BLaER1 treated with 17β-estradiol and CSF1 and Interleukin-3, amounts not matched to agents 10 nM and 100 nM (cell line): ENCODE measurements around the gene GPD1.

Experiments
- H3K27ac ChIP-seq, 11 experiments: shearing (Covaris generic); formaldehyde crosslinking; 2 replicates each; pipeline ENCODE4 v1.8.1; 2022
- H3K27me3 ChIP-seq, 11 experiments: shearing (Covaris generic); formaldehyde crosslinking; 2 replicates each; pipeline ENCODE4 v1.8.1; 2022
- H3K36me3 ChIP-seq, 11 experiments: shearing (Covaris generic); formaldehyde crosslinking; 2 replicates each; pipeline ENCODE4 v1.8.1; 2022
- H3K4me1 ChIP-seq, 10 experiments: shearing (Covaris generic); formaldehyde crosslinking; 2 replicates each; pipeline ENCODE4 v1.8.1; 2022
- H3K4me2 ChIP-seq, 11 experiments: shearing (Covaris generic); formaldehyde crosslinking; 2 replicates each; pipeline ENCODE4 v1.8.1; 2022
- H3K4me3 ChIP-seq, 10 experiments: shearing (Covaris generic); formaldehyde crosslinking; 2 replicates each; pipeline ENCODE4 v1.8.1; 2022
- H3K9ac ChIP-seq, 11 experiments: shearing (Covaris generic); formaldehyde crosslinking; 2 replicates each; pipeline ENCODE4 v1.8.1; 2022
- H3K9me3 ChIP-seq, 11 experiments: shearing (Covaris generic); formaldehyde crosslinking; replicated peaks in 1 of 11; 2 replicates each; pipeline ENCODE4 v1.8.1; 2022
- H4K20me1 ChIP-seq, 11 experiments: shearing (Covaris generic); formaldehyde crosslinking; 2 replicates each; pipeline ENCODE4 v1.8.1; 2022
- Cebpa-rat ChIP-seq, 11 experiments: shearing (Covaris generic); IDR thresholded peaks; 2 replicates each; pipeline ENCODE4 v1.8.1; 2022

The GPD1 gene

GRCh38 chr12:50103767-50104321, at the start of gene GPD1:
Gene GPD1, plus strand, starts transcription at chr12:50104008. Its CDS starts 43 bp downstream, at chr12:50104051.
- Histone ChIP-seq H3K4me1 (peaks cover 30 to 46% (median 39%) of the 10 kb centered on the region in 10 experiments), H3K9me3 (no peaks in the 10 kb centered on the region), H3K9ac (peak within 1 kb of the TSS in 4 of 11 experiments; percentile 12 to 45 (median 24); a peak in 1 of 22 replicates), H3K4me3 (no peak within 1 kb of the TSS), H3K36me3 (peaks cover 19 to 40% (median 33%) of the 10 kb centered on the region in 11 experiments), H3K27me3 (no peaks in the 10 kb centered on the region), H4K20me1 (peaks cover 0 to 17% (median 0%) of the 10 kb centered on the region in 11 experiments; a peak in 9 of 22 replicates), H3K27ac (0 out of 22 replicates have a peak within 1 kb of the TSS, but pooled peaks of 1 of the 11 experiments have one; percentile 8), H3K4me2 (peak within 1 kb of the TSS in 10 of 11 experiments; percentile 11 to 44 (median 30); a peak in 15 of 22 replicates)
- no peak for TF ChIP-seq Cebpa-rat (IDR thresholded peaks at IDR 0.05)

GRCh38 chr12:50055831-50056638, 47.8 kb upstream of the GPD1 start:
- Histone ChIP-seq H3K4me3 (peak overlapping the region in 2 of 10 experiments; percentile 72 to 78; a peak in 3 of 20 replicates), H3K4me2 (peak overlapping the region; percentile 80 to 99 (median 95))

GRCh38 chr12:50056639-50056976, 47.2 kb upstream of the GPD1 start:
- Histone ChIP-seq H3K27ac (no peak overlapping the region), H3K4me1 (peaks cover 18 to 56% (median 42%) of the 10 kb centered on the region in 10 experiments), H3K36me3 (no peaks in the 10 kb centered on the region), H3K9me3 (no peaks in the 10 kb centered on the region), H3K27me3 (peaks cover 34 to 44% (median 38%) of the 10 kb centered on the region in 11 experiments), H3K9ac (peak overlapping the region in 6 of 11 experiments; percentile 65 to 78 (median 74); a peak in 7 of 22 replicates), H3K4me3 (peak overlapping the region; percentile 60 to 78 (median 69); a peak in 19 of 20 replicates), H4K20me1 (peaks cover 0 to 27% (median 8%) of the 10 kb centered on the region in 11 experiments; a peak in 9 of 22 replicates), H3K4me2 (peak overlapping the region; percentile 80 to 99 (median 95))
- TF ChIP-seq Cebpa-rat (IDR thresholded peaks at IDR 0.05), result no peak

More at GRCh38 chr12:50055831-50056638, 47.8 kb upstream of the GPD1 start:
- Histone ChIP-seq H3K27me3 (peaks cover 40 to 50% (median 43%) of the 10 kb centered on the region in 11 experiments), H3K9ac (peak overlapping the region in 1 of 11 experiments; percentile 76; a peak in 1 of 22 replicates), H3K9me3 (no peaks in the 10 kb centered on the region), H4K20me1 (peaks cover 0 to 27% (median 8%) of the 10 kb centered on the region in 11 experiments; a peak in 9 of 22 replicates), H3K4me1 (peaks cover 14 to 56% (median 37%) of the 10 kb centered on the region in 10 experiments), H3K36me3 (no peaks in the 10 kb centered on the region), H3K27ac (no peak overlapping the region)
- no peak for TF ChIP-seq Cebpa-rat (IDR thresholded peaks at IDR 0.05)

DNA sequence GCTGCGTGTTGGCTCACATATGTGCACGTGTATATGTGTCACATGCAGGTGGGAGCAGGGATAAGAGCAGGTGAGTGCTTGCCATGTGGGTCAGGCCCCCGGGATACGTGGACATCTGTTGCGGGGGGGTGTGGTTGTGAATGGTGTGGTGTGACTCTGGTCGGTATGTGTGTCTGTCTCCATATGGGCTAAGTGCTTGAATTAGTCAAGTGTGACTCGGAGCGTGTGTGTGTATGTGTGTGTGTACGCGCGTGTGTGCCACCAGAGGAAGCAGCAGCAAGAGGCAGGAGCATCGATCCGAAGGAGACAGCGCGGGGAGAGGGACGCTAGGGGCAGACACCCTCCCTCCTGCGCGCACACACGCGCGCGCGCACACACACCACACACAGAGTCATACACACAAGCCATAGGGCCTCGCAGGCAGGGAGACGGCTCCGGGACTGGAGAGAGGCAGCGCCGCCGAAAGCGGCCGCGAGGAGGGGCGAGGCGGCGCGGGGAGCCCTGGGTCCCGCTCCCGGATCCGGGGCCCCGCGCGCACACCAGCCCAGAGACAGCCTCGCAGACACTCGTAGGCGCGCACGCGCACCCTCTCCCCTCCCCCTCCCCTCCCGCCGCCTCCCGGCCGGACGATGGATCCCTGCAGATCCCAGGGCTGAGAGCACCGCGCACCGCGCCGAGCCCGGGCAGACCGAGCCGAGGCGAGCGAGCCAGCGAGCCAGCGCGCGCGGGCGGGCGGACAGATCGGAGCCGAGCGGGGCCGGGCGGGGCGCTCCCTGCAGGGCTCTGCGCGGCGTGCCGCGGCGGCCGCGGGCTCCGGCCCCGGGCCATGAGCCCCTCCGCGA, 46.6 kb upstream of the GPD1 start, which contains the start of gene ASIC1:
ASIC1 (plus strand) TSS at position 597 of the 842 bp plus-strand sequence. CDS start 1,171 bp downstream, outside the sequence.
- H3K27ac ChIP-seq, result peak within 1 kb of the TSS in 5 of 11 experiments; percentile 15 to 42 (median 32); a peak in 3 of 22 replicates
- peaks cover 0 to 27% (median 8%) of the 10 kb centered on the region in 11 experiments; a peak in 9 of 22 replicates for H4K20me1 ChIP-seq
- H3K36me3 ChIP-seq, result no peaks in the 10 kb centered on the region
- H3K9me3 ChIP-seq, result no peaks in the 10 kb centered on the region
- TF ChIP-seq Cebpa-rat (IDR thresholded peaks at IDR 0.05), result no peak
- H3K4me2 ChIP-seq, result peak within 1 kb of the TSS; percentile 80 to 99 (median 95)
- H3K27me3 ChIP-seq, result peaks cover 28 to 38% (median 32%) of the 10 kb centered on the region in 11 experiments
- peaks cover 21 to 59% (median 48%) of the 10 kb centered on the region in 10 experiments for H3K4me1 ChIP-seq
- peak within 1 kb of the TSS; percentile 54 to 78 (median 73) for H3K9ac ChIP-seq
- peak within 1 kb of the TSS; percentile 60 to 78 (median 69) for H3K4me3 ChIP-seq

DNA sequence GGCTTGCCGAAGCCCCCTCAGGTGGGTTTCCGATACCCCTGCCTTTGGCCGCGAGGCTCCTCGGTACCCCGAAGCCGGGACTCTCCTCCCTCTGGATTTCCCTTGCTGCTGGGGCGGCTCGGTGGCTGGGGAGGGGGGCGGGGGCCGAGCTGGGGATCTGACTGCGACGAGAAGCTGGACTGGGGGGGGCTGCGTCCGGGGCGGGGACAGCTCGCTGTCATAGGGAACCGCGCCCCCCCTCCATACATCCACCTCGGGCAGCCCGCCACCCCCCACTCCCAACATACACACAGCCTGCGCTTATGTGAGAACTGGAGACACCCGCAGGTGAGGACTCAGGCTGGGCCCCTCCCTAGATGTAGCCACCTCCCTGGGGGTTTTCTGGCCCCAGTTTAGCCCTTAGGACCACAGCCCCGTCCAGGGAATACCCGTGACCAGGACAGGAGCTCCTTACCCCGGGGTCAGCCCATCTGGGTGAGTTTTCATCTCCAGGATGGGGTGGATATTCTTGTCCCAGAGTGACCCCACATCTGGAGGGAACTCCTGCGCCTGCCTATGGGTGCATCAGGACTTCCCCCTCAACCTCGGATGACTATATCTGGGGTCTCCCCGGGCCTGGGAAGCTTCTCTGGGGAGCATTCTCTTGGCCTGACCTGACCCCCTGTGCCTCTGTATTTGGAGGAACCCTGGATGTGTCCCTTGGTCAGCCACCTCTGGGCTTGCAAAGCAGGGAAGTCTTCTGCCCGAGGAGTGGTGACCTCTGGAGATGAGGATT, 45.7 kb upstream of the GPD1 start:
- Histone ChIP-seq H3K36me3 (no peaks in the 10 kb centered on the region), H3K27ac (peak overlapping the region in 3 of 11 experiments; percentile 28 to 32 (median 32); a peak in 3 of 22 replicates), H3K27me3 (peaks cover 20 to 32% (median 27%) of the 10 kb centered on the region in 11 experiments), H3K9me3 (no peaks in the 10 kb centered on the region), H4K20me1 (peaks cover 0 to 27% (median 8%) of the 10 kb centered on the region in 11 experiments; a peak in 9 of 22 replicates), H3K4me2 (peak overlapping the region; percentile 80 to 99 (median 95)), H3K4me3 (peak overlapping the region; percentile 60 to 78 (median 69)), H3K4me1 (peaks cover 30 to 66% (median 55%) of the 10 kb centered on the region in 10 experiments), H3K9ac (peak overlapping the region; percentile 54 to 78 (median 73))
- no peak for TF ChIP-seq Cebpa-rat (IDR thresholded peaks at IDR 0.05)

DNA sequence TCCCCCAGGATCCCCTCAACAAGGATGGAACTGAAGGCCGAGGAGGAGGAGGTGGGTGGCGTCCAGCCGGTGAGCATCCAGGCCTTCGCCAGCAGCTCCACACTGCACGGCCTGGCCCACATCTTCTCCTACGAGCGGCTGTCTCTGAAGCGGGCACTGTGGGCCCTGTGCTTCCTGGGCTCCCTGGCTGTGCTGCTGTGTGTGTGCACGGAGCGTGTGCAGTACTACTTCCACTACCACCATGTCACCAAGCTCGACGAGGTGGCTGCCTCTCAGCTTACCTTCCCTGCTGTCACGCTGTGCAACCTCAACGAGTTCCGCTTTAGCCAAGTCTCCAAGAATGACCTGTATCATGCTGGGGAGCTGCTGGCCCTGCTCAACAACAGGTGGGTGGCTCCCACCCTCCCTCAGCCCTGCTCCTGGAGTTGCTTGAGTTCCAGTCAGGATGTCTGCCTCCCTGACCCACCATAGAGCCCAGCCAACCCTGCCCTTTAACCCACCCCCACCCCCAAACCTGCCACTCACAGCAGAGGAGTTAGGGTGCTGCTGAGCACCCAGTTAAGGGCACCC, 45.0 kb upstream of the GPD1 start:
- no peaks in the 10 kb centered on the region for H3K9me3 ChIP-seq
- H3K27me3 ChIP-seq, result peaks cover 13 to 32% (median 26%) of the 10 kb centered on the region in 11 experiments
- peaks cover 0 to 27% (median 8%) of the 10 kb centered on the region in 11 experiments; a peak in 9 of 22 replicates for H4K20me1 ChIP-seq
- peaks cover 31 to 59% (median 50%) of the 10 kb centered on the region in 10 experiments for H3K4me1 ChIP-seq
- no peak for TF ChIP-seq Cebpa-rat (IDR thresholded peaks at IDR 0.05)
- no peaks in the 10 kb centered on the region for H3K36me3 ChIP-seq
- no peak overlapping the region for H3K9ac ChIP-seq
- H3K4me2 ChIP-seq, result peak overlapping the region in 9 of 11 experiments; percentile 27 to 98 (median 83); a peak in 9 of 22 replicates
- H3K4me3 ChIP-seq, result no peak overlapping the region
- no peak overlapping the region for H3K27ac ChIP-seq

- Histone ChIP-seq H4K20me1 (peaks cover 0 to 27% (median 8%) of the 10 kb centered on the region in 11 experiments; a peak in 9 of 22 replicates), H3K27me3 (peaks cover 13 to 32% (median 26%) of the 10 kb centered on the region in 11 experiments), H3K9ac (no peak overlapping the region), H3K4me3 (no peak overlapping the region), H3K4me1 (peaks cover 31 to 57% (median 50%) of the 10 kb centered on the region in 10 experiments), H3K9me3 (no peaks in the 10 kb centered on the region), H3K4me2 (peak overlapping the region in 8 of 11 experiments; percentile 2 to 60 (median 39); a peak in 11 of 22 replicates), H3K36me3 (no peaks in the 10 kb centered on the region), H3K27ac (no peak overlapping the region)
- no peak for TF ChIP-seq Cebpa-rat (IDR thresholded peaks at IDR 0.05)
These were observed 44.2 kb upstream of the GPD1 start for GRCh38 chr12:50059440-50060119.
